Measurements from ENCODE around the gene NTF3. TPM values are rescaled to one million over a fixed set of nuclear protein-coding genes. Genes with fewer than 3 reads are reported as not detected.

NTF3 gene
- polyA plus RNA-seq, 1 of the 3 experiments (the other 2 are of a cell fraction): not detected

GRCh38 chr12:5409619-5410018 is 22.3 kb upstream of the NTF3 start (continued):
- TF ChIP-seq JUND (IDR thresholded peaks at IDR 0.05) (no peak), NRF1 (IDR thresholded peaks at IDR 0.05; ENCODE audit: low read depth, low read length) (no peak), RAD21 (IDR thresholded peaks at IDR 0.05; ENCODE audit: low read length) (no peak), CHD2 (IDR thresholded peaks at IDR 0.05; ENCODE audit: low read length, partially characterized antibody) (no peak), CTCF (IDR thresholded peaks at IDR 0.05) (no peak), TEAD4 (IDR thresholded peaks at IDR 0.05; ENCODE audit: borderline replicate concordance, insufficient read depth) (no peak)

- Histone ChIP-seq H2AFZ (ENCODE audit: low read depth) (no peak overlapping the region), H3K9me3 (0 out of 2 replicates have a peak, but pooled peaks cover 3% of the 10 kb centered on the region), H3K27me3 (ENCODE audit: insufficient read depth) (no peaks in the 10 kb centered on the region), H3K27ac (ENCODE audit: low read depth in 2 of 2, low read length in 1 of 2) (no peak overlapping the region), H3K36me3 (replicated peaks in 1 of 2; ENCODE audit: control insufficient read depth in 1 of 2, insufficient read depth in 2 of 2, low read length in 1 of 2) (no peaks in the 10 kb centered on the region), H3K79me2 (ENCODE audit: insufficient read depth) (no peaks in the 10 kb centered on the region), H3K9ac (no peak overlapping the region), H4K20me1 (ENCODE audit: insufficient read depth) (no peaks in the 10 kb centered on the region), H3K4me3 (ENCODE audit: low read depth in 2 of 2, low read length in 1 of 2) (no peak overlapping the region), H3F3A (replicated peaks; ENCODE audit: insufficient read depth) (peaks cover 6% of the 10 kb centered on the region), H3K4me1 (ENCODE audit: control insufficient read depth in 1 of 2, insufficient read depth in 2 of 2, low read depth in 1 of 2, low read length in 1 of 2) (no peaks in the 10 kb centered on the region; a peak in 1 of 4 replicates), H3K4me2 (no peak overlapping the region), H3K9me2 (no peaks in the 10 kb centered on the region)
- 21% methylated on average over 1 of the region's 1 CpG for WGBS (ENCODE audit: low lambda C conversion rate)
- ChIA-PET POLR2A (no interaction called here), CTCF (no interaction called here)
- TF ChIP-seq FOXJ3 (CRISPR knock-in tag; IDR thresholded peaks at IDR 0.05) (no peak), CHD2 (IDR thresholded peaks at IDR 0.05; ENCODE audit: low read length, partially characterized antibody) (no peak), TCF12 (IDR thresholded peaks at IDR 0.05) (no peak), RAD21 (IDR thresholded peaks at IDR 0.05; ENCODE audit: low read length) (no peak), EZH2phosphoT487 (IDR thresholded peaks at IDR 0.05; ENCODE audit: borderline replicate concordance, low read depth) (no peak), FOXM1 (IDR thresholded peaks at IDR 0.05; ENCODE audit: low read depth) (no peak), REST (IDR thresholded peaks at IDR 0.05; ENCODE audit: low read depth, low read length) (no peak), RFX5 (IDR thresholded peaks at IDR 0.05; ENCODE audit: low read length) (no peak), PBX3 (IDR thresholded peaks at IDR 0.05) (no peak), CTCF (IDR thresholded peaks at IDR 0.05) (no peak), ZBTB33 (IDR thresholded peaks at IDR 0.05; ENCODE audit: borderline replicate concordance, low read depth) (no peak), POLR2AphosphoS5 (IDR thresholded peaks at IDR 0.05; ENCODE audit: low read depth, low read length) (no peak), TAF1 (IDR thresholded peaks at IDR 0.05; ENCODE audit: borderline replicate concordance, low read depth, low read length) (no peak), GABPA (IDR thresholded peaks at IDR 0.05; ENCODE audit: low read depth) (no peak), USF1 (IDR thresholded peaks at IDR 0.05; ENCODE audit: borderline replicate concordance, low read depth) (no peak), MAX (IDR thresholded peaks at IDR 0.05; ENCODE audit: low read depth) (no peak)
- DNase-seq: no peak
Observed at GRCh38 chr12:5416571-5416970, 15.3 kb upstream of the NTF3 start.
